PC-9 (cell line): ENCODE data around the gene CEP20. TPM values are rescaled to one million over a fixed set of nuclear protein-coding genes. Genes with fewer than 3 reads are reported as not detected.

Experiments used
- BruUV-seq: library from RNA; stranded (reverse); fragments of 400-500 nt; replicated peaks from 2 replicates; lab custom pipeline; 2021; lab: Mats Ljungman, UMichigan
- CTCF ChIA-PET: fragments of 300-600 bp; sonication (Branson Sonifier 250); formaldehyde crosslinking; loops from one replicate; lab custom pipeline; 2022; ENCODE audit warnings: antibody characterized with exemption; lab: Charles Lee
- POLR2A ChIA-PET: fragments of 300-600 bp; sonication (Branson Sonifier 250); formaldehyde crosslinking; loops from one replicate; lab custom pipeline; 2022; ENCODE audit warnings: antibody characterized with exemption; ENCODE audit not compliant: unreplicated experiment; lab: Charles Lee
- DNase-seq, 2 experiments: peaks; one replicate each; pipeline versions ENCODE4 v3.0.0 to v3.0.0-alpha.2; 2015 to 2022; ENCODE audit warnings: mixed read lengths in 1 of 2
- H2AFZ ChIP-seq: fragments of 200-600 bp; sonication (generic); 2 replicates; pipeline ENCODE4 v1.8.1; 2017; ENCODE audit warnings: antibody characterized with exemption
- H3F3A ChIP-seq: fragments of 200-600 bp; sonication (generic); 2 replicates; pipeline ENCODE4 v1.8.1; 2017; ENCODE audit warnings: antibody characterized with exemption, mild to moderate bottlenecking, low read depth; ENCODE audit not compliant: insufficient read depth
- H3K27ac ChIP-seq: fragments of 200-600 bp; sonication (generic); 2 replicates; pipeline ENCODE4 v1.6.1; 2016; ENCODE audit warnings: mixed run types
- H3K27me3 ChIP-seq: fragments of 200-600 bp; sonication (generic); 2 replicates; pipeline ENCODE4 v1.6.1; 2016; ENCODE audit warnings: low read depth, mixed run types; ENCODE audit not compliant: insufficient read depth
- H3K36me3 ChIP-seq: fragments of 200-600 bp; sonication (generic); 2 replicates; pipeline ENCODE4 v1.6.1; 2016; ENCODE audit warnings: low read depth, mixed run types
- H3K4me1 ChIP-seq: fragments of 200-600 bp; sonication (generic); replicated peaks from 2 replicates; pipeline ENCODE4 v1.6.1; 2016; ENCODE audit warnings: mixed run types; ENCODE audit not compliant: insufficient read depth
- H3K4me2 ChIP-seq: fragments of 200-600 bp; sonication (generic); 2 replicates; pipeline ENCODE4 v1.6.1; 2017; ENCODE audit warnings: mixed run types
- H3K4me3 ChIP-seq: fragments of 200-600 bp; sonication (generic); 2 replicates; pipeline ENCODE4 v1.6.1; 2016; ENCODE audit warnings: mixed run types
- H3K79me2 ChIP-seq: fragments of 200-600 bp; sonication (generic); 2 replicates; pipeline ENCODE4 v1.6.1; 2017; ENCODE audit warnings: low read depth, mixed run types
- H3K9me2 ChIP-seq: fragments of 200-600 bp; sonication (generic); 2 replicates; pipeline ENCODE4 v1.8.1; 2017; ENCODE audit warnings: mild to moderate bottlenecking; ENCODE audit not compliant: insufficient read depth
- H3K9me3 ChIP-seq: fragments of 200-600 bp; sonication (generic); 2 replicates; pipeline ENCODE4 v1.8.1; 2016; ENCODE audit warnings: low read depth; ENCODE audit not compliant: insufficient read depth
- H4K20me1 ChIP-seq: fragments of 200-600 bp; sonication (generic); 2 replicates; pipeline ENCODE4 v1.8.1; 2017; ENCODE audit not compliant: insufficient read depth
- EZH2 ChIP-seq: fragments of 200-600 bp; sonication (generic); IDR thresholded peaks from 2 replicates; pipeline ENCODE4 v1.8.0; 2017; ENCODE audit warnings: antibody characterized with exemption, low read depth
- intact Hi-C: fragments of 100-400 bp; cut with micrococcal nuclease; formaldehyde crosslinking; loops from one replicate; pipeline ENCODE4 v1.10.0; 2022; ENCODE audit not compliant: unreplicated experiment
- total RNA-seq: library from RNA; stranded (reverse); gene quantifications from 2 replicates; pipeline ENCODE4 v1.2.3, GENCODE V29; 2021
- TF ChIP-seq, protein P1 (sequence below): fragments of 200-600 bp; sonication (generic); conservative IDR thresholded peaks from 2 replicates; pipeline ENCODE4 v1.6.1; 2017; ENCODE audit warnings: mixed run types, antibody characterized with exemption, mild to moderate bottlenecking, moderate library complexity

The CEP20 gene
- total RNA-seq, 1 experiment from 2014 or later = 125 TPM

DNA sequence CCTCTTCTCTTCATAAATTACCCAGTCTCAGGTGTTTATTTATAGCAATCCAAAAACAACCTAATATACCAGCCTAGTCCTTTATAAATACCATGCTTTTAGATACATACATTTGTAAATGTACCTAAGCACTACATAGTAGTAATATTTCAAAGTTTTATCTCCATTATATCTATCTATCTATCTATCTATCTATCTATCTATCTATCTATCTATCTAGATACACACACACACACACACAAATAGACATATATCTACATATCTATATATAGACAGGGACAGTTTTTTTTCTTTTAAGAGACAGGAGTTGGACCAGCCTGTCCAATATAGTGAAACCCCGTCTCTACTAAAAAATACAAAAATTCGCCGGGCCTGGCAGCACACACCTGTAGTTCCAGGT lies 5.8 kb downstream of the CEP20 start:
- Histone ChIP-seq H3K27me3 (no peaks in the 10 kb centered on the region), H3K4me1 (peaks cover 60% of the 10 kb centered on the region), H3K9me3 (no peaks in the 10 kb centered on the region), H4K20me1 (no peaks in the 10 kb centered on the region), H3K27ac (0 out of 2 replicates have a peak overlapping the region, but pooled peaks have one; percentile 96), H3K9me2 (no peaks in the 10 kb centered on the region), H2AFZ (no peak overlapping the region), H3K4me2 (no peak overlapping the region), H3K4me3 (no peak overlapping the region), H3F3A (peaks cover 44% of the 10 kb centered on the region), H3K36me3 (peaks cover 44% of the 10 kb centered on the region), H3K79me2 (peaks cover 86% of the 10 kb centered on the region)
- TF ChIP-seq, protein P1, sequence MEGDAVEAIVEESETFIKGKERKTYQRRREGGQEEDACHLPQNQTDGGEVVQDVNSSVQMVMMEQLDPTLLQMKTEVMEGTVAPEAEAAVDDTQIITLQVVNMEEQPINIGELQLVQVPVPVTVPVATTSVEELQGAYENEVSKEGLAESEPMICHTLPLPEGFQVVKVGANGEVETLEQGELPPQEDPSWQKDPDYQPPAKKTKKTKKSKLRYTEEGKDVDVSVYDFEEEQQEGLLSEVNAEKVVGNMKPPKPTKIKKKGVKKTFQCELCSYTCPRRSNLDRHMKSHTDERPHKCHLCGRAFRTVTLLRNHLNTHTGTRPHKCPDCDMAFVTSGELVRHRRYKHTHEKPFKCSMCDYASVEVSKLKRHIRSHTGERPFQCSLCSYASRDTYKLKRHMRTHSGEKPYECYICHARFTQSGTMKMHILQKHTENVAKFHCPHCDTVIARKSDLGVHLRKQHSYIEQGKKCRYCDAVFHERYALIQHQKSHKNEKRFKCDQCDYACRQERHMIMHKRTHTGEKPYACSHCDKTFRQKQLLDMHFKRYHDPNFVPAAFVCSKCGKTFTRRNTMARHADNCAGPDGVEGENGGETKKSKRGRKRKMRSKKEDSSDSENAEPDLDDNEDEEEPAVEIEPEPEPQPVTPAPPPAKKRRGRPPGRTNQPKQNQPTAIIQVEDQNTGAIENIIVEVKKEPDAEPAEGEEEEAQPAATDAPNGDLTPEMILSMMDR = no peak
- ChIA-PET CTCF (no interaction called here), POLR2A (no interaction called here)
- intact Hi-C loops = no loop called here
- DNase-seq = no peak
- no TSS peak for BruUV-seq

DNA sequence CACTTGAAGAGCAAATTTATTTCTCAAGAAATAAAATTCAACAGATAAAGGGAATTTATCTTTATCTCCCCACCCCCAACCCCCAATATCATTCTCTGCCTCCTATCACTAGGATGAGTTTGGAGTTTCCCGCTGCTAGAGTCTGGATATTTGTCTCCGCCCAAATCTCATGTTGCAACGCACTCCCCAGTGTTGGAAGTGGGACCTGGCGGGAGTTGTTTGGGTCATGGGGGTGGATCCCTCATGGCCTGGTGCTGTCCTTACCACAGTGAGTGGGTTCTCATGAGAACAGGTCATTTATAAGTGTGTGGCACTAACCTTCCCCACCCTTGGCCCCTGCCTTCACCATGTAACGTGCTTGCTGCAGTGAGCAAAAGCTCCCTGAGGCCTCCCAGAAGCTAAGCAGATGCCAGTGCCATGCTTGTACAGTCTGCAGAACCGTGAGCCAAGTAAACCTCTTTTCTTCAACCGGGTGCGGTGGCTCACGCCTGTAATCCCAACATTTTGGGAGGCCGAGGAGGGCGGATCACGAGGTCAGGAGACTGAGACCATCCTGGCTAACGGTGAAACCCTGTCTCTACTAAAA lies 6.5 kb downstream of the CEP20 start:
- H3K4me1 ChIP-seq = peaks cover 59% of the 10 kb centered on the region

DNA sequence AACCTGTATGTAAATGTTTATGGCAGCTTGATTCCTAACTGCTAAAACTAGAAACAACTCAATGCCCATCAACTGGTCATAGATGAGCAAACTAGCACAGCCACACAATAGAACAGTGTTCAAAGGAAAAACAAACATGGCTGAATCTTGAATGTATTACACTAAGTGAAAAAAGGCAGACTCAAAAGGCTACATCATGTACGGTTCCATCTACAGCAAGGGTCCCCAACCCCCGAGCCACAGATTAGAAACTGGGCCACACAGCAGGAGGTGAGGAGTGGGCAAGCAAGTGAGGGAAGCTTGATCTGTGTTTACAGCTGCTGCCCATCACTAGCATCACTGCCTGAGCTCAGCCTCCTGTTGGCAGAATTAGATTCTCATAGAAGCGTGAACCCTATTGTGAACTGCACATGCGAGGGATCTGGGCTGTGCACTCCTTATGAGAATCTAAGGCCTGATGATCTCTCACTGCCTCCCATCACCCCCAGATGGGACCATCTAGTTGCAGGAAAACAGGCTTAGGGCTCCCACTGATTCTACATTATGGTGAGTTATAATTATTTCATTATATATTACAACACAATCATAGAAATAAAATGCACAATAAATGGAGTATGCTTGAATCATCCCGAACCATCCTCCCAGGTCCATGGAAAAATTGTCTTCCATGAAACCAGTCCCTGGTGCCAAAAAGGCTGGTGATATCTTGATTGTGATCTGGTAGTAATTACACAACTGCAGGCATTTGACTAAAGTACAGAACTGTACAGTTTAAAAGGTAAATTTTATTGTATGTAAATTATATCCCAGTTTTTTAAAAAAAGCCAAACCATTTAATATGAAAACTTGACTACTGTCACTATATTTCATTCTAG lies 7.7 kb downstream of the CEP20 start:
- Histone ChIP-seq H3F3A (peaks cover 57% of the 10 kb centered on the region), H4K20me1 (no peaks in the 10 kb centered on the region), H3K4me1 (peaks cover 47% of the 10 kb centered on the region), H3K36me3 (peaks cover 45% of the 10 kb centered on the region), H3K27me3 (no peaks in the 10 kb centered on the region), H3K79me2 (peaks cover 73% of the 10 kb centered on the region), H3K4me3 (no peak overlapping the region), H3K27ac (peak overlapping the region; percentile 96), H3K9me2 (no peaks in the 10 kb centered on the region), H3K4me2 (peak overlapping the region; percentile 50), H2AFZ (no peak overlapping the region), H3K9me3 (no peaks in the 10 kb centered on the region)
- DNase-seq = no peak
- CTCF ChIA-PET = no interaction called here
- no peak for TF ChIP-seq EZH2
- TF ChIP-seq, protein P1 = no peak
- intact Hi-C loops = no loop called here
- POLR2A ChIA-PET = interaction anchor here (0.7 to 1.2 kb wide), 2 partner anchors 87 to 149 kb away, joined by 4 to 8 read pairs; no protein-coding TSS in a partner anchor
- BruUV-seq = no TSS peak

More for the DNA sequence above, 6.5 kb downstream of the CEP20 start:
- peak overlapping the region; percentile 96; the same call in 1 of the 2 replicates for H3K27ac ChIP-seq
- peaks cover 51% of the 10 kb centered on the region for H3K36me3 ChIP-seq
- no peak overlapping the region for H3K4me2 ChIP-seq
- H3K27me3 ChIP-seq = no peaks in the 10 kb centered on the region
- peaks cover 85% of the 10 kb centered on the region for H3K79me2 ChIP-seq
- H2AFZ ChIP-seq = no peak overlapping the region
- TF ChIP-seq, protein P1 = no peak
- TF ChIP-seq EZH2 = no peak
- POLR2A ChIA-PET = no interaction called here
- H3K9me3 ChIP-seq = no peaks in the 10 kb centered on the region
- H3K9me2 ChIP-seq = no peaks in the 10 kb centered on the region
- no peaks in the 10 kb centered on the region for H4K20me1 ChIP-seq
- no peak for DNase-seq
- BruUV-seq = no TSS peak
- intact Hi-C loops = no loop called here
- CTCF ChIA-PET = no interaction called here
- no peak overlapping the region for H3K4me3 ChIP-seq
- peaks cover 51% of the 10 kb centered on the region for H3F3A ChIP-seq
